HG03175 (cell line): ENCODE results near the gene PAX3.

Experiments used
- ATAC-seq: cut with Tn5 transposase; IDR thresholded peaks from one replicate; pipeline ENCODE4 v1.9.1; 2021; ENCODE audit warnings: mild to moderate bottlenecking, moderate library complexity; ENCODE audit not compliant: unreplicated experiment

Gene PAX3

GRCh38 chr2:222298311-222299150 lies at the start of gene PAX3:
PAX3 (minus strand) TSS chr2:222298998; CDS start chr2:222298615, 383 bp downstream.
- no peak for ATAC-seq

DNA sequence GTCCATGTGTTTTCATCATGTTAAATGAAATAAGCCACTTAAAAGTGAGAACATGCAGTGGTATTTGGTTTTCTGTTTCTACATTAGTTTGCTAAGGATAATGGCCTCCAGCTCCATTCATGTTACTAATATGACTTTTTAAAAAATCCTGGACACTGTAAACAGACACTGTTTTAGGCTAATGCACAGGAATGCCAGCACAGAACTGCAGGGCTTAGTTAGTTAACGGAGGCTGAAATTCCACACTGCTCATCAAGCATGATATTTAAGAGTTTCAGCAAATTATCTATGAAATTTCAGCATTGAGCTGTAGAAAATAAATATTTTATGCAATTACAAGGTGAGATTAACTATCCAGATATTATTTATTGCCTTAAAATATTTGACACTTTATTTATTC lies 42.5 kb upstream of the PAX3 start:
- ATAC-seq, result no peak

DNA sequence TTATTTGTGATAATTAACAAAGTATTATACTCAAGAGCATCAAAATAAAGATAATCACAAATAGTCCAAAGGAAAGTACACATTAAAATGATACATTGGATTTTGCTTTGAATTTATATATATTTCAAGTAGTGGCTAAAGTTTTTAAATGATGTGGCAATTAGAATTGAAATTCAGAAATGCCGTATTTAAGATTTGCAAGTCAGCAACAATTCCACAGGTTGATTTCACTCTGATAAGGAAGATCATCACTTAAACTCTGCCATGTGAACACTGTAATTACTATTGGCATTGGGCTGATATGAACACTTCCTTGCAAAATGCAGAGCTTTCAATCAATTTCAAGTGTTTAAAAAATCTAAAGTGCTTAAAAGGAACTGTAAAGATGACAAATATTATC lies 39.6 kb upstream of the PAX3 start:
- no peak for ATAC-seq

- ATAC-seq, result no peak
These were observed 38.1 kb upstream of the PAX3 start for GRCh38 chr2:222336931-222337330.

GRCh38 chr2:222336442-222336841 lies 37.6 kb upstream of the PAX3 start:
- no peak for ATAC-seq

DNA sequence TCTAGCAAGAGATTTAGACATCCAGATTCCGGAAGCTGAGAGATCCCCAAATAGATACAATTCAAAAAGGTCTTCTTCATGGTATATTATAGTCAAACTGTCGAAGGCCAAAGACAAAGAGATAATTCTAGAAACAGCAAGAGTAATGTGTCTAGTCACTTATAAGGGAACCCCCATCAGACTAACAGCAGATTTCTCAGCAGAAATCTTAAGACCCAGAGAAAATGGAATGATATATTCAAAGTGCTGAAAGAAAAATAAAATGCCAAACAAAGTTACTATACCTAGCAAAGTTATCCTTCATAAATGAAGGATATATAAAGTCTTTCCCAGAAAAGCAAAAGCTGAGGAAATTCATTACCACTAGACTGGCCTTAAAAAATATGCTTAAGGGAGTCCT lies 36.1 kb upstream of the PAX3 start:
- no peak for ATAC-seq

GRCh38 chr2:222333397-222333796 lies 34.6 kb upstream of the PAX3 start:
- no peak for ATAC-seq

DNA sequence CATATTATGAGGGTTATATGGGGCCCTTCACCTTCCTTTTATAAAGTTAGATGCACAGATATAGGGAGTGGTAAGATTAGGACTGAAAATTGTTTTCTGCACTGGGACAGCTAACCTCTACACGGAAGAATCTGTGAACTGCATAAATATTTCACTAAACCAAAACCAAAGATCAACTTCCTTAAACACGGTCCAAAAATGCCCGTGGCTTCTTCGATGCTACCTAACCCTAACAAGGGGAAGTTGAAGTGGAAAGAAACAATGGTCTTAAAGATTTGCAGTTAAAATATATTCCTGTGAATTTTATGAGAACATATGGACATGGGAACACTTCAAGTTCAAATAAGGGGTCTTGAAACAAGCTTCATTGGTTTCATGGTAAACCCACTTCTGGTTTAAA lies 33.3 kb upstream of the PAX3 start:
- no peak for ATAC-seq

GRCh38 chr2:222330910-222331309 lies 32.1 kb upstream of the PAX3 start:
- ATAC-seq, result no peak

DNA sequence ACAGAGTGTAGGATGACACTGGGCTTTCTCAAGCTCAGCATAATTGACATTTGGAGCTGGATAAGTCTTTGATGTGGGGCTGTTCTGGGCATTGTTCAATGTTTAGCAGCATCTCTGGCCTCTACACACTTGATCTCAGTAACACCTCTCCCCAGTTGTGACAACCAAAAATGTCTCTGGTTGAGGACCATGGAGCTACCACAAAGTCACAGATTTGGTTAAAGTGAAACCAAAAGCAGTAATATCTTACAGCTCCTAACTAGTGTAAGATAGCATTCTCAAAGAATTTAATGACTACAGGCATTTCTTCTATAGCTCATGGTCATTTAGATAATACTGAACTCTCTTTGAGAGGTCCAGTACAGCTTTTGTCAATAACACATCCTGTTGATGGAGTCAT lies 23.4 kb upstream of the PAX3 start:
- ATAC-seq, result peak; percentile 27

GRCh38 chr2:222320436-222321395 lies 21.9 kb upstream of the PAX3 start:
- no peak for ATAC-seq

GRCh38 chr2:222319586-222320435 lies 21.0 kb upstream of the PAX3 start:
- peak; percentile 48 for ATAC-seq

DNA sequence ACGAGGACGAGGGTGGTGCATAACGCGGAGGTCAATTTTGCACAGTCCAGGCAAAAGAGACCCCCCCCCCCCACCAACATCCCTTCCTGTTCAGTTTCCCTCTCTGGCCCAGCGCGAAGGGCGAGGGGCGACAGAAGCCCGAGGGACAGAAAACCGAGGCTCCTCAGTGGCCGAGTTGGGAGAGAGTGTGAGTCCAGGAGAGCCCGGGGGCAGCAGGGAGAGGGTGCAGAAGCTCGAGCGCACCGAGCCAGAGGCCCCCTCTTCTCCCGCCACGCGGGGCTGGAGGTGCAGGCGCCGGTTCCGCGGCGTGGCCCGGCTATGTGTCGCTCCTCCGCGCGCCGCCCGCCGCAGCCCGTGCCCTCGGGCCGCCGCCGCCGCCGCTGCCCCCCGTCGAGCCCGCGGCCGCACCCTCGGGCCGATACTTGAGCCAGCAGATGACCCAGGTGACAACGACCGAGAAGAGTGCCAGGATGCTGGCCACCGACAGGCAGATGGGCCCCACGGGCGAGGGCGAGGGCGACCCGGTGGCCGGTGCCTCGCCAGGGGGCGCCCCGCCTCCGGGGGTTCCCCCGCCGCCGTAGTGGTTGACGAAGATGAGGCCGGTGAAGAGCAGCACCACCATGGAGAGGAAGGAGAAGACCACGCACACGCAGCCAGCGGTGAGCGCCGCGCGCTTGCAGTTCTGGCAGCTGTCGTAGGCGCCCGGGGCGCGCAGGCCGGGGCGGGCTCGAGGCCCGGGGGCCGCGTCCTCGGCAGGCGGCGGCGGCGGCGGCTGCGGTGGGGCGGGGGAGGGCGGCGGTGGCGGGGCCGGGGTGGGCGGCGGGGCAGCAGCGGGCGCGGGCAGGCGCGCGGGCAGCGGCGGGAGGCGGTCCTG lies 20.2 kb upstream of the PAX3 start:
- ATAC-seq, result peak; percentile 43

- peak; percentile 44 for ATAC-seq
These were observed 19.4 kb upstream of the PAX3 start for GRCh38 chr2:222318026-222318711.

- no peak for ATAC-seq
These were observed 16.8 kb upstream of the PAX3 start for GRCh38 chr2:222315443-222316121.

- ATAC-seq, result no peak
These were observed 15.0 kb upstream of the PAX3 start for GRCh38 chr2:222313816-222314215.

- no peak for ATAC-seq
These were observed 13.4 kb upstream of the PAX3 start for GRCh38 chr2:222311978-222312738.
